ENCODE data around the gene OR2A5. TPM values are rescaled to one million over a fixed set of nuclear protein-coding genes. Genes with fewer than 3 reads are reported as not detected.

OR2A5 gene
- total RNA-seq, 2 experiments from 2014 or later, result not detected

GRCh38 chr7:144019457-144019856 lies 29.3 kb upstream of the OR2A5 start:
- Mint-ChIP-seq H3K36me3 (ENCODE audit: low read depth) (no peaks in the 10 kb centered on the region), H3K27me3 (no peaks in the 10 kb centered on the region), H3K27ac (no peak overlapping the region), H3K9me3 (ENCODE audit: low read depth) (no peaks in the 10 kb centered on the region), H3K4me3 (no peak overlapping the region), H3K4me1 (no peaks in the 10 kb centered on the region)
- intact Hi-C loops (cut with DNase I, micrococcal nuclease), result no loop called here
- no peak for DNase-seq
- CTCF ChIA-PET, result interaction anchor here (0.8 kb wide), 1 partner anchor 1018 kb away, joined by 3 read pairs; no protein-coding TSS in a partner anchor
- ATAC-seq, result no peak
- POLR2A ChIA-PET, result no interaction called here

GRCh38 chr7:144020340-144020739 lies 28.4 kb upstream of the OR2A5 start:
- H3K36me3 Mint-ChIP-seq (ENCODE audit: low read depth), result no peaks in the 10 kb centered on the region
- POLR2A ChIA-PET, result no interaction called here
- intact Hi-C loops (cut with DNase I, micrococcal nuclease), result no loop called here

GRCh38 chr7:144022169-144022568 lies 26.6 kb upstream of the OR2A5 start:
- Mint-ChIP-seq H3K9me3 (ENCODE audit: low read depth) (no peaks in the 10 kb centered on the region), H3K36me3 (ENCODE audit: low read depth) (no peaks in the 10 kb centered on the region), H3K4me1 (no peaks in the 10 kb centered on the region), H3K27me3 (no peaks in the 10 kb centered on the region), H3K27ac (no peak overlapping the region), H3K4me3 (no peak overlapping the region)
- no peak for DNase-seq
- POLR2A ChIA-PET, result no interaction called here
- ATAC-seq, result no peak
- CTCF ChIA-PET, result interaction anchor here (0.6 kb wide), 1 partner anchor 802 kb away, joined by 5 read pairs; no protein-coding TSS in a partner anchor
- intact Hi-C loops (cut with DNase I, micrococcal nuclease), result no loop called here

More at GRCh38 chr7:144020340-144020739, 28.4 kb upstream of the OR2A5 start:
- DNase-seq (no peak), ATAC-seq (no peak)
- H3K4me3 Mint-ChIP-seq, result no peak overlapping the region
- H3K27me3 Mint-ChIP-seq, result no peaks in the 10 kb centered on the region
- H3K9me3 Mint-ChIP-seq (ENCODE audit: low read depth), result no peaks in the 10 kb centered on the region
- no peak overlapping the region for H3K27ac Mint-ChIP-seq
- CTCF ChIA-PET, result interaction anchor here (0.8 kb wide), 1 partner anchor 1019 kb away, joined by 3 read pairs; no protein-coding TSS in a partner anchor
- H3K4me1 Mint-ChIP-seq, result no peaks in the 10 kb centered on the region

- Mint-ChIP-seq H3K36me3 (ENCODE audit: low read depth) (no peaks in the 10 kb centered on the region), H3K27me3 (no peaks in the 10 kb centered on the region), H3K4me1 (peaks cover 6% of the 10 kb centered on the region), H3K9me3 (ENCODE audit: low read depth) (no peaks in the 10 kb centered on the region), H3K27ac (no peak overlapping the region), H3K4me3 (no peak overlapping the region)
- ChIA-PET CTCF (no interaction called here), POLR2A (no interaction called here)
- DNase-seq (no peak), ATAC-seq (no peak)
- intact Hi-C loops (cut with DNase I, micrococcal nuclease), result no loop called here
Measured at GRCh38 chr7:144023171-144023827, 25.4 kb upstream of the OR2A5 start.

GRCh38 chr7:144024213-144024612 lies 24.5 kb upstream of the OR2A5 start:
- CTCF ChIA-PET, result interaction anchor here (0.9 kb wide), 1 partner anchor 104 kb away, joined by 5 read pairs; no protein-coding TSS in a partner anchor

GRCh38 chr7:144026203-144026883 lies 22.4 kb upstream of the OR2A5 start:
- Mint-ChIP-seq H3K27ac (no peak overlapping the region), H3K36me3 (ENCODE audit: low read depth) (no peaks in the 10 kb centered on the region)
- intact Hi-C loops (cut with DNase I, micrococcal nuclease), result no loop called here

More at GRCh38 chr7:144024213-144024612, 24.5 kb upstream of the OR2A5 start:
- Mint-ChIP-seq H3K4me1 (peaks cover 6% of the 10 kb centered on the region), H3K27me3 (no peaks in the 10 kb centered on the region), H3K36me3 (ENCODE audit: low read depth) (no peaks in the 10 kb centered on the region), H3K27ac (no peak overlapping the region), H3K9me3 (ENCODE audit: low read depth) (no peaks in the 10 kb centered on the region), H3K4me3 (no peak overlapping the region)
- no peak for DNase-seq
- ATAC-seq, result no peak
- POLR2A ChIA-PET, result no interaction called here
- intact Hi-C loops (cut with DNase I, micrococcal nuclease), result no loop called here

GRCh38 chr7:144027070-144027469 lies 21.7 kb upstream of the OR2A5 start:
- ChIA-PET CTCF (interaction anchor here (1.5 kb wide), 1 partner anchor 101 kb away, joined by 4 read pairs; no protein-coding TSS in a partner anchor), POLR2A (no interaction called here)
- intact Hi-C loops (cut with DNase I, micrococcal nuclease), result no loop called here
- Mint-ChIP-seq H3K4me1 (peaks cover 6% of the 10 kb centered on the region), H3K9me3 (ENCODE audit: low read depth) (no peaks in the 10 kb centered on the region), H3K27ac (no peak overlapping the region), H3K36me3 (ENCODE audit: low read depth) (no peaks in the 10 kb centered on the region), H3K27me3 (peaks cover 5% of the 10 kb centered on the region), H3K4me3 (no peak overlapping the region)
- DNase-seq (no peak), ATAC-seq (no peak)

More at GRCh38 chr7:144026203-144026883, 22.4 kb upstream of the OR2A5 start:
- CTCF ChIA-PET, result no interaction called here
- POLR2A ChIA-PET, result no interaction called here
- H3K9me3 Mint-ChIP-seq (ENCODE audit: low read depth), result no peaks in the 10 kb centered on the region
- no peaks in the 10 kb centered on the region for H3K27me3 Mint-ChIP-seq
- no peak overlapping the region for H3K4me3 Mint-ChIP-seq
- no peak for DNase-seq
- ATAC-seq, result no peak
- H3K4me1 Mint-ChIP-seq, result peaks cover 6% of the 10 kb centered on the region

- Mint-ChIP-seq H3K36me3 (ENCODE audit: low read depth) (no peaks in the 10 kb centered on the region), H3K9me3 (ENCODE audit: low read depth) (no peaks in the 10 kb centered on the region), H3K4me1 (peaks cover 6% of the 10 kb centered on the region), H3K27ac (no peak overlapping the region), H3K4me3 (no peak overlapping the region), H3K27me3 (peaks cover 10% of the 10 kb centered on the region)
- ATAC-seq, result peak; percentile 44
- ChIA-PET CTCF (interaction anchor here (1.5 kb wide), 2 partner anchors 100 to 126 kb away, joined by 4 read pairs; partner anchors contain the start of gene TCAF1), POLR2A (no interaction called here)
- intact Hi-C loops (cut with DNase I, micrococcal nuclease), result loop anchor here in 1 of 2 experiments (1.0 kb wide), 1 partner anchor 127 kb away; no protein-coding TSS in a partner anchor
- no peak for DNase-seq
Measured at GRCh38 chr7:144027974-144028373, 20.8 kb upstream of the OR2A5 start.

GRCh38 chr7:144028547-144028946 lies 20.2 kb upstream of the OR2A5 start:
- DNase-seq (no peak), ATAC-seq (no peak)
- H3K9me3 Mint-ChIP-seq (ENCODE audit: low read depth), result no peaks in the 10 kb centered on the region
- CTCF ChIA-PET, result interaction anchor here (1.5 kb wide), 2 partner anchors 100 to 127 kb away, joined by 4 read pairs; partner anchors contain the start of gene TCAF1
- peaks cover 6% of the 10 kb centered on the region for H3K4me1 Mint-ChIP-seq
- no peak overlapping the region for H3K27ac Mint-ChIP-seq
- no peaks in the 10 kb centered on the region for H3K36me3 Mint-ChIP-seq (ENCODE audit: low read depth)
- POLR2A ChIA-PET, result no interaction called here
- H3K4me3 Mint-ChIP-seq, result no peak overlapping the region
- peaks cover 10% of the 10 kb centered on the region for H3K27me3 Mint-ChIP-seq
- intact Hi-C loops (cut with DNase I, micrococcal nuclease), result loop anchor here in 1 of 2 experiments (1.0 kb wide), 1 partner anchor 127 kb away; no protein-coding TSS in a partner anchor

- Mint-ChIP-seq H3K27me3 (peaks cover 17% of the 10 kb centered on the region), H3K27ac (no peak overlapping the region), H3K36me3 (ENCODE audit: low read depth) (no peaks in the 10 kb centered on the region), H3K4me1 (peaks cover 4% of the 10 kb centered on the region), H3K4me3 (no peak overlapping the region), H3K9me3 (ENCODE audit: low read depth) (no peaks in the 10 kb centered on the region)
- ChIA-PET POLR2A (no interaction called here), CTCF (interaction anchor here (1.0 kb wide), 1 partner anchor 295 kb away, joined by 4 read pairs; no protein-coding TSS in a partner anchor)
- intact Hi-C loops (cut with DNase I, micrococcal nuclease), result no loop called here
- no peak for DNase-seq
- no peak for ATAC-seq
Measured at GRCh38 chr7:144032516-144032915, 16.2 kb upstream of the OR2A5 start.

- POLR2A ChIA-PET, result no interaction called here
- H3K4me1 Mint-ChIP-seq, result no peaks in the 10 kb centered on the region
- intact Hi-C loops (cut with DNase I, micrococcal nuclease), result no loop called here
- CTCF ChIA-PET, result interaction anchor here (1.0 to 1.1 kb wide), 2 partner anchors 95 to 296 kb away, joined by 4 to 5 read pairs; no protein-coding TSS in a partner anchor
- no peak for ATAC-seq
- H3K4me3 Mint-ChIP-seq, result no peak overlapping the region
- peaks cover 17% of the 10 kb centered on the region for H3K27me3 Mint-ChIP-seq
- H3K36me3 Mint-ChIP-seq (ENCODE audit: low read depth), result no peaks in the 10 kb centered on the region
- no peak overlapping the region for H3K27ac Mint-ChIP-seq
- DNase-seq, result no peak
- H3K9me3 Mint-ChIP-seq (ENCODE audit: low read depth), result no peaks in the 10 kb centered on the region
Measured at GRCh38 chr7:144032985-144033709, 15.6 kb upstream of the OR2A5 start.
